PC-9 (cell line): ENCODE measurements around the gene HSDL1. TPM values are rescaled to one million over a fixed set of nuclear protein-coding genes. Genes with fewer than 3 reads are reported as not detected.

Experiments
- BruUV-seq: library from RNA; stranded (reverse); fragments of 400-500 nt; replicated peaks from 2 replicates; lab custom pipeline; 2021; lab: Mats Ljungman, UMichigan
- CTCF ChIA-PET: fragments of 300-600 bp; sonication (Branson Sonifier 250); formaldehyde crosslinking; loops from one replicate; lab custom pipeline; 2022; ENCODE audit warnings: antibody characterized with exemption; lab: Charles Lee
- POLR2A ChIA-PET: fragments of 300-600 bp; sonication (Branson Sonifier 250); formaldehyde crosslinking; loops from one replicate; lab custom pipeline; 2022; ENCODE audit warnings: antibody characterized with exemption; ENCODE audit not compliant: unreplicated experiment; lab: Charles Lee
- DNase-seq, 2 experiments: peaks; one replicate each; pipeline versions ENCODE4 v3.0.0 to v3.0.0-alpha.2; 2015 to 2022; ENCODE audit warnings: mixed read lengths in 1 of 2
- H2AFZ ChIP-seq: fragments of 200-600 bp; sonication (generic); 2 replicates; pipeline ENCODE4 v1.8.1; 2017; ENCODE audit warnings: antibody characterized with exemption
- H3F3A ChIP-seq: fragments of 200-600 bp; sonication (generic); 2 replicates; pipeline ENCODE4 v1.8.1; 2017; ENCODE audit warnings: antibody characterized with exemption, mild to moderate bottlenecking, low read depth; ENCODE audit not compliant: insufficient read depth
- H3K27ac ChIP-seq: fragments of 200-600 bp; sonication (generic); 2 replicates; pipeline ENCODE4 v1.6.1; 2016; ENCODE audit warnings: mixed run types
- H3K27me3 ChIP-seq: fragments of 200-600 bp; sonication (generic); 2 replicates; pipeline ENCODE4 v1.6.1; 2016; ENCODE audit warnings: low read depth, mixed run types; ENCODE audit not compliant: insufficient read depth
- H3K36me3 ChIP-seq: fragments of 200-600 bp; sonication (generic); 2 replicates; pipeline ENCODE4 v1.6.1; 2016; ENCODE audit warnings: low read depth, mixed run types
- H3K4me1 ChIP-seq: fragments of 200-600 bp; sonication (generic); replicated peaks from 2 replicates; pipeline ENCODE4 v1.6.1; 2016; ENCODE audit warnings: mixed run types; ENCODE audit not compliant: insufficient read depth
- H3K4me2 ChIP-seq: fragments of 200-600 bp; sonication (generic); 2 replicates; pipeline ENCODE4 v1.6.1; 2017; ENCODE audit warnings: mixed run types
- H3K4me3 ChIP-seq: fragments of 200-600 bp; sonication (generic); 2 replicates; pipeline ENCODE4 v1.6.1; 2016; ENCODE audit warnings: mixed run types
- H3K79me2 ChIP-seq: fragments of 200-600 bp; sonication (generic); 2 replicates; pipeline ENCODE4 v1.6.1; 2017; ENCODE audit warnings: low read depth, mixed run types
- H3K9me2 ChIP-seq: fragments of 200-600 bp; sonication (generic); 2 replicates; pipeline ENCODE4 v1.8.1; 2017; ENCODE audit warnings: mild to moderate bottlenecking; ENCODE audit not compliant: insufficient read depth
- H3K9me3 ChIP-seq: fragments of 200-600 bp; sonication (generic); 2 replicates; pipeline ENCODE4 v1.8.1; 2016; ENCODE audit warnings: low read depth; ENCODE audit not compliant: insufficient read depth
- H4K20me1 ChIP-seq: fragments of 200-600 bp; sonication (generic); 2 replicates; pipeline ENCODE4 v1.8.1; 2017; ENCODE audit not compliant: insufficient read depth
- CTCF ChIP-seq: fragments of 200-600 bp; sonication (generic); conservative IDR thresholded peaks from 2 replicates; pipeline ENCODE4 v1.6.1; 2017; ENCODE audit warnings: mixed run types, antibody characterized with exemption, mild to moderate bottlenecking, moderate library complexity
- EZH2 ChIP-seq: fragments of 200-600 bp; sonication (generic); IDR thresholded peaks from 2 replicates; pipeline ENCODE4 v1.8.0; 2017; ENCODE audit warnings: antibody characterized with exemption, low read depth
- intact Hi-C: fragments of 100-400 bp; cut with micrococcal nuclease; formaldehyde crosslinking; loops from one replicate; pipeline ENCODE4 v1.10.0; 2022; ENCODE audit not compliant: unreplicated experiment
- total RNA-seq: library from RNA; stranded (reverse); gene quantifications from 2 replicates; pipeline ENCODE4 v1.2.3, GENCODE V29; 2021

The HSDL1 gene
- total RNA-seq, 1 experiment from 2014 or later, result 32.1 TPM

- Histone ChIP-seq H3K9me3 (no peaks in the 10 kb centered on the region), H3F3A (peaks cover 37% of the 10 kb centered on the region), H3K4me3 (no peak overlapping the region), H2AFZ (no peak overlapping the region), H3K27me3 (no peaks in the 10 kb centered on the region), H3K9me2 (no peaks in the 10 kb centered on the region), H4K20me1 (no peaks in the 10 kb centered on the region; the same call in 1 of the 2 replicates), H3K36me3 (no peaks in the 10 kb centered on the region), H3K27ac (peak overlapping the region; percentile 53), H3K4me1 (peaks cover 33% of the 10 kb centered on the region), H3K79me2 (no peaks in the 10 kb centered on the region), H3K4me2 (peak overlapping the region; percentile 65; the same call in 1 of the 2 replicates)
- intact Hi-C loops, result loop anchor here (5.0 to 10.0 kb wide), 5 partner anchors 226 to 353 kb away; partner anchors contain the start of genes MEAK7 and OSGIN1
- no peak for DNase-seq
- TF ChIP-seq EZH2 (no peak), CTCF (no peak)
- no TSS peak for BruUV-seq
- POLR2A ChIA-PET, result no interaction called here
- CTCF ChIA-PET, result interaction anchor here (0.6 to 1.0 kb wide), 2 partner anchors 33 to 160 kb away, joined by 3 read pairs; partner anchors contain the start of genes DNAAF1 and HSDL1
Observed at GRCh38 chr16:84178146-84178765, 33.3 kb upstream of the HSDL1 start.

- CTCF ChIA-PET, result interaction anchor here (1.0 kb wide), 1 partner anchor 33 kb away, joined by 3 read pairs; the partner anchor contains the start of genes DNAAF1 and HSDL1
- no peaks in the 10 kb centered on the region for H3K27me3 ChIP-seq
- no peaks in the 10 kb centered on the region for H3K9me3 ChIP-seq
- POLR2A ChIA-PET, result no interaction called here
- H2AFZ ChIP-seq, result no peak overlapping the region
- TF ChIP-seq EZH2, result no peak
- no peak for TF ChIP-seq CTCF
- H3K79me2 ChIP-seq, result no peaks in the 10 kb centered on the region
- H3K4me3 ChIP-seq, result no peak overlapping the region
- no peaks in the 10 kb centered on the region; the same call in 1 of the 2 replicates for H4K20me1 ChIP-seq
- H3K4me2 ChIP-seq, result peak overlapping the region; percentile 65
- peak overlapping the region; percentile 53 for H3K27ac ChIP-seq
- peak in 1 of 2 experiments; percentile 55 for DNase-seq
- no peaks in the 10 kb centered on the region for H3K9me2 ChIP-seq
- no peaks in the 10 kb centered on the region for H3K36me3 ChIP-seq
- peaks cover 33% of the 10 kb centered on the region for H3K4me1 ChIP-seq
- intact Hi-C loops, result loop anchor here (2.0 to 10.0 kb wide), 6 partner anchors 61 to 353 kb away; partner anchors contain the start of genes MBTPS1, MEAK7 and OSGIN1
- BruUV-seq, result no TSS peak
- peaks cover 37% of the 10 kb centered on the region for H3F3A ChIP-seq
Observed at GRCh38 chr16:84177741-84178073, 32.7 kb upstream of the HSDL1 start.

GRCh38 chr16:84176192-84177053 lies 31.4 kb upstream of the HSDL1 start:
- H3K4me3 ChIP-seq, result no peak overlapping the region
- peak overlapping the region; percentile 65 for H3K4me2 ChIP-seq
- no peaks in the 10 kb centered on the region for H3K36me3 ChIP-seq
- ChIA-PET CTCF (no interaction called here), POLR2A (interaction anchor here (0.6 to 0.7 kb wide), 2 partner anchors 328 to 329 kb away, joined by 3 to 5 read pairs; no protein-coding TSS in a partner anchor)
- intact Hi-C loops, result loop anchor here (2.0 to 10.0 kb wide), 6 partner anchors 60 to 352 kb away; partner anchors contain the start of genes MBTPS1, MEAK7 and OSGIN1
- BruUV-seq, result no TSS peak
- H2AFZ ChIP-seq, result no peak overlapping the region
- DNase-seq, result no peak
- no peaks in the 10 kb centered on the region; the same call in 1 of the 2 replicates for H4K20me1 ChIP-seq
- peaks cover 33% of the 10 kb centered on the region for H3K4me1 ChIP-seq
- no peaks in the 10 kb centered on the region for H3K27me3 ChIP-seq
- H3F3A ChIP-seq, result peaks cover 37% of the 10 kb centered on the region
- TF ChIP-seq CTCF (no peak), EZH2 (no peak)
- no peaks in the 10 kb centered on the region for H3K9me2 ChIP-seq
- no peaks in the 10 kb centered on the region for H3K79me2 ChIP-seq
- no peaks in the 10 kb centered on the region for H3K9me3 ChIP-seq
- peak overlapping the region; percentile 53; the same call in 1 of the 2 replicates for H3K27ac ChIP-seq
